ENCODE results near the gene RITA1. TPM values are rescaled to one million over a fixed set of nuclear protein-coding genes. Genes with fewer than 3 reads are reported as not detected.
"Not testable (repeated sequence)": the region's sequence is repeated elsewhere in the genome, so short reads cannot be mapped to it uniquely, and the experiment has no call there.

RITA1 gene
- total RNA-seq, 6 experiments from 2014 or later: 11.1 to 33.0 (median 22.3) TPM

- DNase-seq: no peak
- TF ChIP-seq POLR2A (IDR thresholded peaks at IDR 0.05): no peak
- TF ChIP-seq CTCF (IDR thresholded peaks at IDR 0.05): no peak
- Histone ChIP-seq H3K4me1 (peaks cover 0 to 13% (median 0%) of the 10 kb centered on the region in 4 donors), H3K27me3 (no peaks in the 10 kb centered on the region), H3K9me3 (no peaks in the 10 kb centered on the region), H3K27ac (peak overlapping the region in 1 of 3 donors; percentile 63), H3K4me3 (no peak overlapping the region), H3K36me3 (no peaks in the 10 kb centered on the region)
- WGBS (ENCODE audit: insufficient coverage, low coverage, low lambda C conversion rate, missing lambda C conversion rate): 40% methylated on average over 6 of the region's 8 CpGs
- peak in 2 of 4 donors; percentile 6 to 38 for ATAC-seq
- intact Hi-C loops (cut with DNase I): no loop called here
Measured at GRCh38 chr12:113203852-113204760, 18.6 kb downstream of the RITA1 start.

GRCh38 chr12:113204804-113205203 lies 19.3 kb downstream of the RITA1 start:
- intact Hi-C loops (cut with DNase I): no loop called here
- H3K27ac ChIP-seq: peak overlapping the region in 1 of 3 donors; percentile 63
- no peaks in the 10 kb centered on the region for H3K27me3 ChIP-seq
- ATAC-seq (peak in 1 of 4 donors; percentile 3), DNase-seq (no peak)
- peaks cover 0 to 19% (median 0%) of the 10 kb centered on the region in 4 donors for H3K4me1 ChIP-seq
- no peak overlapping the region for H3K4me3 ChIP-seq
- no peaks in the 10 kb centered on the region for H3K9me3 ChIP-seq
- WGBS (ENCODE audit: insufficient coverage, low coverage, low lambda C conversion rate, missing lambda C conversion rate): 72% methylated on average over 3 of the region's 3 CpGs
- no peaks in the 10 kb centered on the region for H3K36me3 ChIP-seq
- TF ChIP-seq CTCF (IDR thresholded peaks at IDR 0.05) (no peak), POLR2A (IDR thresholded peaks at IDR 0.05) (no peak)

GRCh38 chr12:113206802-113207201 lies 21.3 kb downstream of the RITA1 start:
- H3K9me3 ChIP-seq; H3K4me3 ChIP-seq; DNase-seq; intact Hi-C loops (cut with DNase I); H3K36me3 ChIP-seq; H3K27me3 ChIP-seq; ATAC-seq: not testable (repeated sequence)
- peak overlapping the region in 1 of 3 donors; percentile 60 for H3K27ac ChIP-seq
- WGBS (ENCODE audit: insufficient coverage, low coverage, low lambda C conversion rate, missing lambda C conversion rate): 100% methylated on average over 2 of the region's 5 CpGs
- peaks cover 0 to 19% (median 0%) of the 10 kb centered on the region in 4 donors for H3K4me1 ChIP-seq

GRCh38 chr12:113207613-113208040 lies 22.1 kb downstream of the RITA1 start:
- H3K4me1 ChIP-seq: peaks cover 0 to 19% (median 0%) of the 10 kb centered on the region in 4 donors
- H3K27ac ChIP-seq: no peak overlapping the region
- peak in 1 of 4 donors; percentile 10 for ATAC-seq
- intact Hi-C loops (cut with DNase I): no loop called here
- H3K9me3 ChIP-seq: no peaks in the 10 kb centered on the region
- no peak overlapping the region for H3K4me3 ChIP-seq
- 61% methylated on average over 6 of the region's 6 CpGs for WGBS (ENCODE audit: insufficient coverage, low coverage, low lambda C conversion rate, missing lambda C conversion rate)
- no peak for TF ChIP-seq CTCF (IDR thresholded peaks at IDR 0.05)
- no peak for TF ChIP-seq POLR2A (IDR thresholded peaks at IDR 0.05)
- no peaks in the 10 kb centered on the region for H3K27me3 ChIP-seq
- DNase-seq: no peak
- no peaks in the 10 kb centered on the region for H3K36me3 ChIP-seq

Data from right lobe of liver (tissue), 6 donors.